Panc1 (cell line): ENCODE results near the gene NCKAP5. TPM values are rescaled to one million over a fixed set of nuclear protein-coding genes. Genes with fewer than 3 reads are reported as not detected.

Experiments
- ATAC-seq: fragments of 200-7000 bp; cut with Tn5 transposase; 2 replicates; pipeline ENCODE4 v1.9.1; 2020; ENCODE audit warnings: mild to moderate bottlenecking, moderate library complexity
- BruUV-seq: library from RNA; stranded (reverse); fragments of 400-500 nt; replicated peaks from 2 replicates; lab custom pipeline; 2021; lab: Mats Ljungman, UMichigan
- CTCF ChIA-PET: fragments of 300-600 bp; sonication (Branson Sonifier 250); formaldehyde crosslinking; loops from one replicate; lab custom pipeline; 2022; ENCODE audit warnings: antibody characterized with exemption; lab: Charles Lee
- POLR2A ChIA-PET: fragments of 300-600 bp; sonication (Branson Sonifier 250); formaldehyde crosslinking; loops from one replicate; lab custom pipeline; 2022; ENCODE audit warnings: antibody characterized with exemption; lab: Charles Lee
- DNase-seq: peaks from one replicate; pipeline ENCODE4 v3.0.0-alpha.2; 2010; ENCODE audit warnings: low read depth, low spot score
- H3K27ac ChIP-seq: 2 replicates; pipeline ENCODE4 v1.5.1; 2011; ENCODE audit warnings: mild to moderate bottlenecking, low read length, inconsistent platforms
- H3K27me3 ChIP-seq: fragments of 200-500 bp; sonication (Bioruptor generic); 2 replicates; pipeline ENCODE4 v1.6.0; 2014; ENCODE audit warnings: low read length, inconsistent platforms; ENCODE audit not compliant: control insufficient read depth, insufficient read depth
- H3K36me3 ChIP-seq: fragments of 200-500 bp; sonication (Bioruptor generic); 2 replicates; pipeline ENCODE4 v1.5.1; 2014; ENCODE audit warnings: inconsistent platforms, mild to moderate bottlenecking, low read length, moderate library complexity; ENCODE audit not compliant: control insufficient read depth, insufficient read depth
- H3K4me1 ChIP-seq: 2 replicates; pipeline ENCODE4 v1.5.1; 2011; ENCODE audit warnings: inconsistent platforms, mild to moderate bottlenecking, low read length, moderate library complexity; ENCODE audit not compliant: control insufficient read depth, insufficient read depth
- H3K4me3 ChIP-seq, 2 experiments: 2 replicates each; pipeline ENCODE4 v1.5.1; 2011 to 2012; ENCODE audit warnings: low read depth in 2 of 2, low read length in 2 of 2, mild to moderate bottlenecking in 2 of 2, inconsistent platforms in 1 of 2, moderate library complexity in 1 of 2
- H3K9me3 ChIP-seq: fragments of 200-500 bp; sonication (Bioruptor generic); 2 replicates; pipeline ENCODE4 v1.5.1; 2014; ENCODE audit warnings: low read depth, mild to moderate bottlenecking, inconsistent platforms, low read length, moderate library complexity; ENCODE audit not compliant: control insufficient read depth, insufficient read depth
- POLR2AphosphoS5 ChIP-seq: IDR thresholded peaks from 2 replicates; pipeline ENCODE4 v1.6.1; 2012; ENCODE audit warnings: mild to moderate bottlenecking, low read depth, low read length, moderate library complexity
- SIN3A ChIP-seq: IDR thresholded peaks from 2 replicates; pipeline ENCODE4 v1.6.1; 2012; ENCODE audit warnings: low read depth, mild to moderate bottlenecking, low read length, moderate library complexity, borderline replicate concordance; ENCODE audit not compliant: insufficient read depth
- TCF7L2 ChIP-seq: IDR thresholded peaks from 2 replicates; pipeline ENCODE4 v1.6.1; 2011; ENCODE audit warnings: mild to moderate bottlenecking, low read depth, low read length, inconsistent platforms
- in situ Hi-C: cut with HindIII; loops from 2 replicates; pipeline ENCODE4 v1.10.0; 2016; ENCODE audit warnings: low sequenced_read_pairs, low pct_unique_long_range_greater_than_20kb
- intact Hi-C: fragments of 100-400 bp; cut with micrococcal nuclease; formaldehyde crosslinking; loops from one replicate; pipeline ENCODE4 v1.10.0; 2022; ENCODE audit not compliant: unreplicated experiment
- total RNA-seq: library from RNA; stranded (reverse); gene quantifications from one replicate; pipeline ENCODE4 v1.2.1, GENCODE V29; 2021; ENCODE audit not compliant: unreplicated experiment
- TF ChIP-seq, protein P1 (sequence below): fragments of 450-650 bp; IDR thresholded peaks from 2 replicates; pipeline ENCODE4 v1.5.1; 2017; ENCODE audit warnings: mild to moderate bottlenecking
- TF ChIP-seq, protein P2 (sequence below), 2 experiments: IDR thresholded peaks; 2 replicates each; pipeline ENCODE4 v1.6.1; 2011 to 2012; ENCODE audit warnings: low read depth in 2 of 2, control low read depth in 1 of 2, low read length in 1 of 2, mild to moderate bottlenecking in 1 of 2, moderate library complexity in 1 of 2; ENCODE audit not compliant: insufficient read depth in 1 of 2

Gene NCKAP5
- total RNA-seq, 1 experiment from 2014 or later = 0.10 TPM

DNA sequence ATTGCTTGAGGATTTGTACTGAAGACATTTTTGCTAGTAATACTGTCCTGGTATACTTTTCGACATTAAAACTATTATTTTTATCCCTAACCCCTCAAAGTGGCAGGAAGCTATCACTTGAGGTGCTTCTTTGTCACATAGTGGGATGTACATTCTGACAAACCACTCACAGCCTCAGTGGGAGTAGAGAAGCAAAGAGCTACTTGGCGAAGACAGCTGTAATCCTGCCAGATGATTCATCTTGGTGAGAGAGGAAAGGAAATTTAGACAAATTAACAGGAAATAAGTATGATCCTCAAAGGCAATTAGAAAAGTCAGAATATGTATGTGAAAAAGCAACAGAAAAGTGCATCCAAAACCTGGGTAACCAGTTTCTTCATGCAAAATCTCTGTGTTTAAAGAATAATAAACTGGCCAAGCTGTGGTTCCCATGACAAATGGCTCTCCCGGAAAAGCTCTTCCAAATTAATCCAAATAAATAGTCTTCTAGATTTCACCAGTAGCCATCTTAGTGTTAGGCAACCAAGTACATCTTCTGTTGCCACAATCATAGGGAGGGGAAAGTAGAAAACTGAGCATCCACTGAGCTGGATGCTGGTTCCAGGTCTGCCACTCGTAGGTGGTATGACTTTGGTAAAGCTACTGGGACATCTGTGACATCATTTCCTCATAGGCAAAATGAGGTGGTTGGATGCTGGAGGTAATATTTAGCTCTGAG is 590.3 kb downstream of the NCKAP5 start:
- in situ Hi-C loops (no loop called here), intact Hi-C loops (no loop called here)
- H3K9me3 ChIP-seq = no peaks in the 10 kb centered on the region
- H3K27me3 ChIP-seq = no peaks in the 10 kb centered on the region
- ChIA-PET POLR2A (no interaction called here), CTCF (no interaction called here)
- DNase-seq (no peak), ATAC-seq (no peak)
- H3K4me1 ChIP-seq = no peaks in the 10 kb centered on the region
- no peak overlapping the region for H3K4me3 ChIP-seq
- BruUV-seq = no TSS peak
- no peaks in the 10 kb centered on the region for H3K36me3 ChIP-seq
- TF ChIP-seq, protein P1, sequence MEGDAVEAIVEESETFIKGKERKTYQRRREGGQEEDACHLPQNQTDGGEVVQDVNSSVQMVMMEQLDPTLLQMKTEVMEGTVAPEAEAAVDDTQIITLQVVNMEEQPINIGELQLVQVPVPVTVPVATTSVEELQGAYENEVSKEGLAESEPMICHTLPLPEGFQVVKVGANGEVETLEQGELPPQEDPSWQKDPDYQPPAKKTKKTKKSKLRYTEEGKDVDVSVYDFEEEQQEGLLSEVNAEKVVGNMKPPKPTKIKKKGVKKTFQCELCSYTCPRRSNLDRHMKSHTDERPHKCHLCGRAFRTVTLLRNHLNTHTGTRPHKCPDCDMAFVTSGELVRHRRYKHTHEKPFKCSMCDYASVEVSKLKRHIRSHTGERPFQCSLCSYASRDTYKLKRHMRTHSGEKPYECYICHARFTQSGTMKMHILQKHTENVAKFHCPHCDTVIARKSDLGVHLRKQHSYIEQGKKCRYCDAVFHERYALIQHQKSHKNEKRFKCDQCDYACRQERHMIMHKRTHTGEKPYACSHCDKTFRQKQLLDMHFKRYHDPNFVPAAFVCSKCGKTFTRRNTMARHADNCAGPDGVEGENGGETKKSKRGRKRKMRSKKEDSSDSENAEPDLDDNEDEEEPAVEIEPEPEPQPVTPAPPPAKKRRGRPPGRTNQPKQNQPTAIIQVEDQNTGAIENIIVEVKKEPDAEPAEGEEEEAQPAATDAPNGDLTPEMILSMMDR = no peak
- TF ChIP-seq SIN3A (no peak), POLR2AphosphoS5 (no peak), TCF7L2 (no peak)
- TF ChIP-seq, protein P2, sequence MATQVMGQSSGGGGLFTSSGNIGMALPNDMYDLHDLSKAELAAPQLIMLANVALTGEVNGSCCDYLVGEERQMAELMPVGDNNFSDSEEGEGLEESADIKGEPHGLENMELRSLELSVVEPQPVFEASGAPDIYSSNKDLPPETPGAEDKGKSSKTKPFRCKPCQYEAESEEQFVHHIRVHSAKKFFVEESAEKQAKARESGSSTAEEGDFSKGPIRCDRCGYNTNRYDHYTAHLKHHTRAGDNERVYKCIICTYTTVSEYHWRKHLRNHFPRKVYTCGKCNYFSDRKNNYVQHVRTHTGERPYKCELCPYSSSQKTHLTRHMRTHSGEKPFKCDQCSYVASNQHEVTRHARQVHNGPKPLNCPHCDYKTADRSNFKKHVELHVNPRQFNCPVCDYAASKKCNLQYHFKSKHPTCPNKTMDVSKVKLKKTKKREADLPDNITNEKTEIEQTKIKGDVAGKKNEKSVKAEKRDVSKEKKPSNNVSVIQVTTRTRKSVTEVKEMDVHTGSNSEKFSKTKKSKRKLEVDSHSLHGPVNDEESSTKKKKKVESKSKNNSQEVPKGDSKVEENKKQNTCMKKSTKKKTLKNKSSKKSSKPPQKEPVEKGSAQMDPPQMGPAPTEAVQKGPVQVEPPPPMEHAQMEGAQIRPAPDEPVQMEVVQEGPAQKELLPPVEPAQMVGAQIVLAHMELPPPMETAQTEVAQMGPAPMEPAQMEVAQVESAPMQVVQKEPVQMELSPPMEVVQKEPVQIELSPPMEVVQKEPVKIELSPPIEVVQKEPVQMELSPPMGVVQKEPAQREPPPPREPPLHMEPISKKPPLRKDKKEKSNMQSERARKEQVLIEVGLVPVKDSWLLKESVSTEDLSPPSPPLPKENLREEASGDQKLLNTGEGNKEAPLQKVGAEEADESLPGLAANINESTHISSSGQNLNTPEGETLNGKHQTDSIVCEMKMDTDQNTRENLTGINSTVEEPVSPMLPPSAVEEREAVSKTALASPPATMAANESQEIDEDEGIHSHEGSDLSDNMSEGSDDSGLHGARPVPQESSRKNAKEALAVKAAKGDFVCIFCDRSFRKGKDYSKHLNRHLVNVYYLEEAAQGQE (IDR thresholded peaks at IDR 0.05; ENCODE audit: insufficient read depth in 1 of 2, low read depth in 2 of 2, low read length in 1 of 2) = no peak
- H3K27ac ChIP-seq = no peak overlapping the region

- TF ChIP-seq SIN3A (no peak), TCF7L2 (no peak)
- TF ChIP-seq, protein P2 (IDR thresholded peaks at IDR 0.05; ENCODE audit: insufficient read depth in 1 of 2, low read depth in 2 of 2, low read length in 1 of 2) = no peak
- in situ Hi-C loops (no loop called here), intact Hi-C loops (no loop called here)
- DNase-seq = no peak
- no peak for ATAC-seq
- ChIA-PET POLR2A (no interaction called here), CTCF (no interaction called here)
- Histone ChIP-seq H3K4me3 (no peak overlapping the region), H3K9me3 (no peaks in the 10 kb centered on the region), H3K36me3 (no peaks in the 10 kb centered on the region), H3K27ac (no peak overlapping the region), H3K4me1 (no peaks in the 10 kb centered on the region), H3K27me3 (no peaks in the 10 kb centered on the region)
- BruUV-seq = no TSS peak
These were observed 592.8 kb downstream of the NCKAP5 start for GRCh38 chr2:132975193-132976105.
